NCI-H774 (cell line): ENCODE measurements around the gene PRX.
A peak's percentile ranks its signal among the peaks of the same experiment; 100 is the strongest.
"Not testable (repeated sequence)": the region's sequence is repeated elsewhere in the genome, so short reads cannot be mapped to it uniquely, and the experiment has no call there.

Experiments used
- DNase-seq: peaks from one replicate; lab custom pipeline; 2025; lab: John Stamatoyannopoulos, UW

Gene PRX

DNA sequence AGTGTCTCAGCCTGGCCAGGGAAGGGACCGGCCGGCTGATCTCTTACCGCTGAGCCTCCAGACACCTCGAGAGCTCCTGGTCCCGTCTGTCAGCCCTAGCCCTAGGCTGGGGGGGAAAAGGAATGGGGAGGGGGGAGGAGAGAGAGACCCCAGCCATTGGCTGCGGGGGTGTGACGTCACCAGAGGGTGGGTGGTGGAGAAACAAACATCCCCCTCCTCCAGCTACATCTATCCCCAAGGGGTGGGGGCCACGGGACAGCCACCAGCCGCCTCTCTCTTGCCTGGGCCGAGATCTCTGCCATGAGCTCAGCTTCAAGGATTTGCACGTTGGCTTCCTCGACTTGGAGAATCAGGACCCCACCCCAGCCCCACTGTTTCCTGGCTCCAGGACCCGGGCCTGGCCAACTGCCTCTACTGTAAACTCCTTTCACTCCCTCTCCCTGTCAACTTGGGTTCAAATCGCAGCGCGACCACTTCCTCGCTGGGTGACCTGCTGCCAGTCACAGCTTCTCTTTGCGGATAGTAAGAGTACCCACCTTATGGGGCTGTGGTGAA lies at the start of gene PRX:
TSS of gene PRX (minus strand) at position 88 of the 555 bp plus-strand sequence. CDS start 5,446 bp downstream, outside the sequence.
- no peak for DNase-seq

- DNase-seq, result no peak
These were observed 48.6 kb upstream of the PRX start for GRCh38 chr19:40461669-40462221.

GRCh38 chr19:40460185-40460584 lies 47.0 kb upstream of the PRX start:
- no peak for DNase-seq

GRCh38 chr19:40458597-40458974 lies 45.4 kb upstream of the PRX start:
- no peak for DNase-seq

DNA sequence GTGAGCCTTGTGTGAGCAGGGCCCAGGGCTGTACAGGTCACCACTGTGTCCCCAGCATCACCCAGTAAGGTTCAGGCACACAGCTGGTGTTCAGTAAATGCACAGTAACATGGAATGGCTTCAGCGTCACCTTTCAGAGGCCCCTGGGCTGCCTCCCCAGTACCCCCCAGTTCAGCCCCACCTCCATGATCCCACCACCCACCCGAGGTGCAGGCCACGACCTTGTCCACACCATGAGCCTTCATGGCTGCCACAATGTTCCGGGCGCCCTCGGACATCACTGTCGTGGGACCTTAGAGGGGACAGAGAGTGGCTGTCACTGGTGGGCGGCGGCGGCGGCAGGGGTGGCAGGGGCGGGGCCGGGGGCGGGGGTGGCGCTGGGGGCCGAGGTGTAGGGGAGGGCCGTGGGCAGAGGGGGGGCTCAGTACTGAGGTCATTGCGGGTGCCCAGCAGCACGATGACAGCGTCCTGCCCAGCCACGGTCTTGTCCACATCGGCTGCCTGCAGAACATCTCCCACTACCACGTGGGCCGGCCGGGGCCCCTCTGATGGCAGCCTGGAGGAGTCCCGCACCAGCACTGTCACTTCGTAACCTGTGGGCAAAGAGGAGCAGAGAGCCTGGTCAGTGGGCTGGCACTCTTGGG lies 44.9 kb upstream of the PRX start:
- no peak for DNase-seq

GRCh38 chr19:40457048-40457447 lies 43.9 kb upstream of the PRX start:
- DNase-seq, result no peak

- DNase-seq, result not testable (repeated sequence)
These were observed 40.8 kb upstream of the PRX start for GRCh38 chr19:40453943-40454342.

DNA sequence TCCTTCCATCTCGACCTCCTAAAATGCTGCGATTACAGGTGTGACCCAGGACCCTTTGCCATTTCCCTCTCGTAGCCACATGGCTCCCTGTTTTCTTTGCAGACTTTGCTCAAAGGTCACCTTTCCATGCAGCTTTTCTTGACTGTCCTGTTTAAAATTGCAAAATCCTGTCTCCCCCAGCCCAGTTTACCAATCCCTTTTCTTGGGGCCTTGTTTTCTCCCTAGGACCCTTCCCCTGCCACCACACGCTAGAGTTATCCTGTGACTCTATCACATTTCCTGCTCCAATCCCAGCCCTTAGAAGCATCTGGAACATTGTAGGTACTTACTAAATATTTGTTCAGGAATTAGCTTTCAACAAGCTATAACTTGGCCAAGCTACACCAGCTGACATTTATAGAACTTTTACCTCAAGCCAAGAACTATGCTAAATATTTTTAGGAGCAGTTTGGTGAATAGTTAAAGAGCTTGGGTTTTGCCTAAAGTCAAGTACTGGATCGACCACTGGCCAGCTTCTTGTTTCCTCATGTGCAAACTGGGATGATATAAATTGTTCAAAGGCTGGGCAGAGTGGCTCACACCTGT lies 40.1 kb upstream of the PRX start:
- DNase-seq, result no peak

GRCh38 chr19:40452016-40452415 lies 38.8 kb upstream of the PRX start:
- no peak for DNase-seq

DNA sequence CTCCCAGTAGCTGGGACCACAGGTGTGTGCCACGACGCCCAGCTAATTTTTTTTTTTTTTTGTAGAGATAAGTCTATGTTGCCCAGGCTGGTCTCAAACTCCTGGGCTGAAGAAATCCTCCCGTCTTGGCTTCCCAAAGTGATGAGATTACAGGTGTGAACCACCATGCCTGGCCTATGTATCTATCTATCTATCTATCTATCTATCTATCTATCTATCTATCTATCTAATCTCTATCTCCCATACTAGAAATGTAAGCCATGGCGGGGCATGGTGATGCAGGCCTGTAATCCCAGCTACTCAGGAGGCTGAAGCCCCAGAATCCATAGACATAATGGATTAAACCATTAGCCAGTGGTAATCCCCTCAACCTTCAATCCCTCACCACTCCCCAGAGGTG lies 37.5 kb upstream of the PRX start:
- no peak for DNase-seq

GRCh38 chr19:40449506-40449905 lies 36.3 kb upstream of the PRX start:
- no peak for DNase-seq

DNA sequence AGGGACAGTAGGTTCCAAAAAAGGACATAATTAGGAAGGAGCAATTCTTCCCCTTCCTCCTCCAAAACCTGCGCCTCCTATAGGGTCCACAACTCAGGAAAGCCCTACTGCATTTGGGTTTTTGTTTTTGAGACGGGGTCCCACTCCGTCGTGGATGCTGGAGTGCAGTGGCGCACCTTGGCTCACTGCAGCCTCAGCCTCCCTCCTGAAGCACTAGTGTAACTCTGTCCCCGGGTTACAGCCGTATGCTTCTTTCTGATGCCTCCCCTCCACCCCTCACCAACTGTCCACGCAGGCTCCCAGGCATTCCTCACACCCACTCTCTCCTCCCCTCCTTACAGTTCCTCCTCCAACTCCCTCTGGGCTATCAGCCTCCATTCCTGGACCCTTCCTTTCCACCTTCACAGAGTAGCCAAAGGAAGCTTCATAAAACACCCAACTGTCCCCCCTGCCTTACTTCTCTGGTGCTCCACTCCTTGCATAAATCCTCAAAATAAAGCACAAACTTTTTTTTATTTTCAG lies 33.1 kb upstream of the PRX start:
- DNase-seq, result no peak

DNA sequence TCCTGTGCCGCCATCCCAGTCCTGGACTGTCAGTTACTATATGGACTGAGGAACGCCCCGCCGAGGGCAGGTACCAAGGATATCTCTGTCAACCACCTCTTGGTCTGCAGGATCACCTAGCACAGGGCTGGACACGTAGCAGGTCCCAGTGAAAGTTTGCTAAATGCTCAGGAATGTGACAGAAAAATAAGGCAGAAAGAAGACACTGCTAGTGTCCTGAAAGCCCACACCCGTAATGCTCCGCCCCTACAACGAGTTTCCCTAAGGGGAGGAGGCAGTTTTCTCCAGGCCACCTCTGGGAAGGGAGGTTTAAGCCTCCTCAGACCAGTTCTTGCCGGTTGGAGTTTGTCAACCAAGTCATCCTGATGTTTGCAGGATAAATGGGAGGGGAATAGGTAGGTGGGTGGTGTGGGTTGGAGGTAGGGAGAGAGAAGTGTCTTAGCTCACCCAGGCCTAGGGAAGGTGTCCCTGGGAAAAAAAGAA lies 32.6 kb upstream of the PRX start:
- no peak for DNase-seq

DNA sequence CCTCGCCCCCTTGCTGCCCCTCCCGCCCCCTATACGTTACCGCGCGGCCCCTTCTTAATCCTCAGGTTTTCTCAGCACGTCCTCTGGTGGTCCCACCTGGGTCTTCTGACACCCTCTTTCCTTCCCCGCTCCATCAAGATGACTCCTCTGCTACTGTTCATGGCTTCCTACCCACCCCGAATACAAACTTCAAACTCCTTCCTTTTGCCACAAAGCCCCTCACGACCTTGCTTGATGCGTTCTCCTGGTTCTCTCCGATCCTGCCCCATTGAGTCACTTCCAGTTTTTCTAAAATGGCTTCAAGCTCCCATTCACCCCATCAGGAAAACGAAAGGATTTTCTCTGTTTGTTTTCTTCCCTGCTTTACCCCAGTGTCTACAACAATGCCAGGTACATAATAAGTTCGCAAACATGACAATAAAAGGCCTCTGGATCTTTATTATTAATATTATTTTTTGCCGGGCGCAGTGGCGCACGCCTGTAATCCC lies 31.7 kb upstream of the PRX start:
- peak; percentile 69 for DNase-seq

DNA sequence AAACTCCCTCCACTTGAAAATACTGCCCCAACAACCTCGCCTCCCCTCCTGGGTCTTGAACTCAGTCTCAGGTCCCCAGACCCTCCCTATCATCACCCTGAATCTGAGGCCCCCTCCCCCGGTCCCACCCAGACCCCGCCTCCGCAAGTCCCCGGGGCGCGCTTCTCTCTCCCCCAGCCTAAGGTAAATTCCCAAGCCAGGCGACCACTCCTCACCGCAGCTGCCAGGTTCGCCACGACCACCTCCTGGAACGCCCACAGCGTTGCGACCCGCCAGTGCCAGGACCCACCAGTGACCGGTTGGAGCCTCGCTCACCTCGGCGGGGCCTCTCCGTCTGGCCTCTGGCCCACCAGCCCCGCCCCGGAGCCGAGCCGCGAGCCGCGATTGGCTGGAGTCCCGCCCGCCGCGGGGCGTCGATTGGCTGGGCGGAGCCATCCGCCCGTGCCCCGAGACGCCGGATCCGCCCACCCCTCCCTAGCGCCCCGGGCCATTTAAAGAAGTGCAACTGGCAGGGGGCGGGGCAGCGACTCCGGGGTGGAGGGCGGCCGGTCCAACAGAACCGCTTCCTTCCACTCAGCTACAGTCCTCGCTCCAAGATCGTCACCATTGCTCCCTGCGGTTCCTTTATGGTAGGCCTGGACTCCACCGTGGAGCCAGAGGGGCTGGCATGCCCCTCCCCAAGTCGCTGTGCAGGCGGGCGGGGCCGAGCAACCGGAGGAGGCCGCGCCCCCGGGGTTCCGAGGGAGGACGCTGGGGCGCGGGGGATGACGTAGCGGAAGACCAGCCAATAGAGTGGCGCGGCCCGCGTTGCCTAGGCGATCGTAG lies 31.0 kb upstream of the PRX start, which contains the start of gene SERTAD3:
TSS of gene SERTAD3 (minus strand) at position 336 of the 825 bp plus-strand sequence. CDS start 2,255 bp downstream, outside the sequence.
- DNase-seq, result peak; percentile 92

DNA sequence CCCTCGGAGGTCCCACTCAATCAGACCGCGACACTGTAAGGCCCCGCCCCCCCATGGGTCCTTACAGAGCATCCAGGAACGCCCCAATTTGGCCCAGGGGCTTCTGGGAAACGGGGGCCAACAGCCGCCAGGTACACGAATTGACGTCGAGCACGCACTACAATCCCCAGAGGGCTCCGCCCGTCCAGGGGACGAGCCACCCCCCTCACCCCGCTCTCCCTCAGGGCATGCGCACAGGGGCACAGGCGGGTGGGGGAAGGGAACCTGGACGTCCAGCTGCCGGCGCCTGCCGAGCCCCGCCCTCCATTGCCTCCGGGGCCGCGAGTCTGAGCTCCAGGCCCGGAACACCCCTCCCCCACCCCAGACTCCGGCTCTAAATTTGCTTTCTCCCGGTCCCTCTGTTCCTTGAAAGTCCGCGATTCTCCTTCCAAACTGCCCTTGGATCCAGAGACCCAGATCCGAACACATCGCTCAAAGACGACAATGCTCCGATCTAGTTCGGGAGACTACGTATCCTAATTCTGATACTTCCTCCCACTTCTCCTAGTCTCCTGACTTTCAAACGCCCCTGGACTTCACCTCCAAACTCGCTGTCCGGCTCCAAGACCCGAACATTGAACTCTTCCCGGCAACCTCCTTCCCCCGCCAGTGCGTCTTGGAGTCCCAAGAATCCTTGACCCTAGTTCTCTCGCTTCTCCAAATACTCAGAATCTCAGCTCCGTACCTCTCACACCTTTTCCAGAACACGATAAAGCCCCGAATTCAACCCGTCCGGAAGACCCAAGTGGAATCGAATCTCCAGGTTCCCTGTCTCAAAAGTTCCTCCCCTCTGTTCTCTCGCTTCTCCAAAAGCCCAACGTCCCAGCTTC lies 30.2 kb upstream of the PRX start:
- DNase-seq, result peak; percentile 98

GRCh38 chr19:40442328-40443130 lies 29.4 kb upstream of the PRX start:
- no peak for DNase-seq

DNA sequence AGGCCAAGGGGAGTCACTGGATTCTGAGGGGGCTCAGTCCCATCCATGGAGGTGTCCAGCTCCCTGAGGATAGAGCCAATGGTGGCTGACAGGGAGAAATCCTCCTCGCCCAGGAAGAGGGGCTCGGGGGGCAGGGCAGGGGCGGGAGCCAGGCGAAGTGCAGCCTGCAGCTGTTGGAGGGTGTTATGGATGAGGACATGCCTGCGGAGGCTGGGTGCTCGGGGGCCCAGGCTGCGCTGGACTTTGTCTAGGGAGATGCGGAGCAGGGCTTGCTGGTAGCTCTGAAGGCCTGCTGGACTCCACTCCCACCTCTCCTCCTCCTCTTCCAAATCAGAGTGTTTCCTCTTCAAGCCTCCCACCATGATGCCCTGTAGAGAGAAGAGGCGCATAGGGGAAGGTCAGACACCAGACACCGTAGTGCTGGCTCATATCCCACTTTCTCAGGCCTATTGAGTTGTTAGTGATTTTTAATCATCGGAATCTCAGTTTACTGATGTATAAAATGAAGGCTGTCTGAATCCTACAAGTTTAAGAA lies 28.6 kb upstream of the PRX start:
- DNase-seq, result no peak

GRCh38 chr19:40438284-40438683 lies 25.1 kb upstream of the PRX start:
- no peak for DNase-seq
